Measurements from ENCODE around the gene ZNF593OS.
A peak's percentile ranks its signal among the peaks of the same experiment; 100 is the strongest.

The ZNF593OS gene

GRCh38 chr1:26158908-26159742, 12.5 kb downstream of the ZNF593OS start, which contains the start of gene FAM110D:
Gene FAM110D (plus strand): TSS chr1:26159079. CDS start chr1:26161292, 2,213 bp downstream.
- no peak for DNase-seq

- no peak for DNase-seq
Measured at GRCh38 chr1:26158271-26158907, 13.2 kb downstream of the ZNF593OS start.

- no peak for DNase-seq
Measured at GRCh38 chr1:26156285-26157038, 15.2 kb downstream of the ZNF593OS start.

DNA sequence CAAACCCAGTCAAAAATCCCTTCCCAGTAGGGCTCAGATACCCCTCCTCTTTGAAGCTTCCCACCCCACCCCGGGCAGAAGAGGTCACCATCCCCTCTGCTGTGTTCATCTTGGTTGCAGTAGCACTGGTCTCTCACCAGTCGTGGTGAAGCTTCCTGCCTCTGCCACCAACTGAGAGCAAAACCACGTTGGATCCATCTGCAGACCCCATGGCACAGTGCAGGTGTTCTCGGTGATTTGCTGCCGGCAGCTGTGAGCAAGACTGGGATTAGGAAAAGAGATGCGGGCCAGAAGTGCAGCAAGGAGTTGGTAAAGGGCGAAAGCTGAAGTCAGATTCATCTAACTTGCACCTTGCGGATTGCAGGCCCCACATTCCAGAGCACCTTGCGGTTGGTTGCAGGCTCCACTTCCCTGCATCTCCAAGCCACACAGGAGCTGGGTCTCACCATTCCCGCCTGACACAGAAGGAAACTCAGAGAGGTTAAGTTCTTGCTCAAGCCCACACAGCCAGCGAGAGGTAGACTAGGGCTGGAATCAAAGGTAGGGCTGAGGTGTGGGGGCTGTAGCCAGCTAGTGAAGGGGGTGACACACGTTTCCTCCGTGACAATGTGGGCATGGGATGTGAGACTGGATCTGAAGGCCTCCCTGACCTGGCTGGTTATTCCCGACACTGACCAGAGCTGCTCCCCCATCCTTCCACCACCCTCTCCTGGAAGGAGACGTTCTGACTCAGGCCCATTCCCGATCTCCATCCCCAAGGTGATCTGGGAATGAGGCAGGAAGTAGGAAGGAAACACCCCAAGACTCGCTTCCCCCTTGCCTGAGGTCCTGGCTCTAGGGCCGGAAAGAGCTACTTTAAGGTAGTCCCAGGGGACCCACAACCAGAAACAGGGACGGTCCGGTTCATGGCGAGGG, 16.0 kb downstream of the ZNF593OS start:
- no peak for DNase-seq

GRCh38 chr1:26154750-26155149, 16.9 kb downstream of the ZNF593OS start:
- no peak for DNase-seq

- no peak for DNase-seq
Measured at GRCh38 chr1:26153966-26154532, 17.6 kb downstream of the ZNF593OS start.

DNA sequence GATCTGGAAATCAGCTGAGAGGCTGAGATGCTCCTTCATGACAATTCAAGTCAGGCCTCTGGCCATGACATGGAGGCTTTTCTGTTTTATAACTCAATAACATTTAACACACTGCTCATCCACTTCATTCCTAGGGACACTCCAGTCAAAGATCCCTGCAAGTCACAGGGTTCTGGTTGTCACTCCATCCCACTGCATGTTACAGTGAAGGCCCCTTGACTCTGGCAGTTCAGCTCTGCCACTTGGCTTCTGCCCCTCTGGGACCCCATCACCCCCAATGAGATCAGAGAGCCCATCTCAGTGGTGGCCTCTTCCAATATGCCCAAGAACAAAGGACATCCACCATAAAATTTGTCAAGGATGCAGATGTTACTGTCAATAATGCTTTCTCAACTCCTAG, 22.7 kb downstream of the ZNF593OS start:
- peak; percentile 26 for DNase-seq

- DNase-seq, result no peak
Measured at GRCh38 chr1:26145960-26146294, 25.7 kb downstream of the ZNF593OS start.

- peak; percentile 87 for DNase-seq
Measured at GRCh38 chr1:26145041-26145959, 26.3 kb downstream of the ZNF593OS start.

DNA sequence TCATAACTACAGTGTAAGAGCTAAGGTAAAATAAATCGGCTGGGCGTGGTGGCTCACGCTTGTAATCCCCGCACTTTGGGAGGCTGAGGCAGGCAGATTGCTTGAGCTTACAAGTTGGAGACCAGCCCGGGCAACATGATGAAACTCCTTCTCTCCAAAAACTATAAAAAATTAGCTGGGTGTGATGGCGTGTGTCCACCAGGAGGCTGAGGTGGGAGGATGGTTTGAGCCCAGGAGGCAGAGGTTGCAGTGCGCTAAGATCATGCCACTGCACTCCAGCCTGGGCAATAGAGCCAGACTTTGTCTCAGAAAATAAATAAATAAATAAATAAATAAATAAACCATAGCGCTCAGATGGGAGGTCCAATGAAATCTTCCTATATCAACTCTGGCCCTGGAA, 29.5 kb downstream of the ZNF593OS start:
- DNase-seq, result peak; percentile 21

DNA sequence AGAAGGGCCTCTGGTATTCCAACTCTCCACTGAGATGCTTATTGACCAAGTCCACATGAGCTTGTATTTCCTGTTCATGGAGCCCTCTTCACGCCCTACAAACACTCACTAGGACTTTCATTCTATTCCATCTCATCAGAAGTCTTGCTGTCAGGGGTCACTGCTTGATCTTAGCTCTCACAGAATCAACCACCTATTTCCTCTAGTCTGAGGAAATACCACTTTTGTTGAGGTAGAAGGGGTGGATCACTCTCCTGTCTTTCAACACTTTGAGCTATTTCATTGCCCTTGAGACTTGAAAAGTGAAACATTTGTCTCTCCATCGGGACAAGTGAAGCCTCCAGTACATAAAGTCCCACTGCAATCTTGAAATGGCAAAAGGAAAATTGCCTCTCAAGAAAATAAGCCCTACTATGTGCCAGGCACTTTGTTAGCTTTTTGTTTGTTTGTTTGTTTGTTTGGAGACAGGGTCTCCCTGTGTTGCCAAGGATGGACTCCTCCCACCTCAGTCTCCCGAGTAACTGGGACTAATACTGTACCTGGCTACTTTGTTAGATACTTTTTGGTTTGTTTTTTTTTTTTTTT, 32.6 kb downstream of the ZNF593OS start:
- no peak for DNase-seq

DNA sequence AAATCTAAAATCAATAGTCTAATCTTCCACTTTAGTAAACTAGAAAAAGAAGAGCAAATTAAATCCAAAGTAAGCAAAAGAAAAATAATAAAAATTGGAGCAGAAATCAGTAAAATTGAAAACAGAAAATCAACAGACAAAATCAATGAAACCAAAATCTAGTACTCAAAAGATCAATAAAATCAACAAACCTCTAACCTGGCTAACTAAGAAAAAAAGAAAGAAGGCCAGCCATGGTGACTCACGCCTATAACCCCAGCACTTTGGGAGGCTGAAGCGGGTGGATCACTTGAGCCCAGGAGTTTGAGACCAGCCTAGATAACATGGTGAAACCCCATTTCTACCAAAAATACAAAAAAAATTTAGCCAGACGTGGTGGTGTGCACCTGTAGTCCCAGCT, 37.2 kb downstream of the ZNF593OS start:
- no peak for DNase-seq

GRCh38 chr1:26132834-26133167, 38.8 kb downstream of the ZNF593OS start:
- no peak for DNase-seq

DNA sequence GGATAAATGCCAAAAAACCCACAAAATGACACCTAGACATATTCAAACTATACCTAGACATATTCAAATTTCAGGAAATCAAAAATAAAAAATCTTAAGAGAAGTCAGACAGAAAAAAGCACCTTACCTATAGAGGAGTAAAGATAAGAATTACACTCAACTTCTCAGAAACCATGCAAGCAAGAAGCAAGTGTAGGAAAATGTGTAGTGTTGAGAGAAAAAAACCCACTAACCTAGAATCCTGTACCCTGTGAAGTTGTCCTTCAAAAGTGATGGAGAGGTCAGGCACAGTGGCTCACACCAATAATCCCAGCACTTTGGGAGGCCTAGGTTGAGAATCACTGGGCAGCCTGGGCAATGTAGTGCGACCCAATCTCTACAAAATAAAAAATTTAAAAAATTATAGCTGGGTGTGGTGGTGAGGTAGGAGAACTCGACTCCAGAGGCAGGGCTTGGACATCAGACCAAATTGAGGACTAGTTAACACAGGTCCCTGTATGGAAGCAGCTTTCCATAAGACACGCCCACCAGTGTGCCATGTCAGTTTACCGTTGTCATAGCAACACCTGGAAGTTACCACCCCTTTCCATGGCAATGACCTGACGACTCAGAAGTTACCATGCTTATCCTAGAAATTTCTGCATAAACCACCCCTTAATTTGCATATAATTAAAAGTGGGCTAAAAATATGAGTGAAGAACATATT, 39.4 kb downstream of the ZNF593OS start:
- no peak for DNase-seq

- DNase-seq, result no peak
Measured at GRCh38 chr1:26130695-26131094, 40.9 kb downstream of the ZNF593OS start.

DNA sequence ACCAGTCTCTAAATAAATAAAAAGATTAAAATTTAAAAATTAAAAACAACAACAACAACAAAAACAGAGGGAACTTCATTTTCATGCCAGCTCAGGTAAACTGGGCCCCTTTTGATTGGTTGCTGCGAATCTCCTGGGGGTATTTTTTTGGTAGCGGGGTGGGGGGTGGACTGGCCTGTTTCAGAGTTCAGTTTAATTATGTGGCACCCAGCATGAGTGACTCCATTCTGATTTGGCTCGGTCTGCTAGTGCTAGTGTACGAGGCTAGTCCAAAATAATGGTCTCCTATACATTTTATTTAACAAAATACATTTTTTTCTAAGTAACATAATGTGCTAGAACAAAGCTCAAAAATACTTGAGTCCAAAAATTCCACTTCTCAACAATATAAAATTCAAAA, 41.9 kb downstream of the ZNF593OS start:
- DNase-seq, result no peak

GRCh38 chr1:26127235-26128163, 44.1 kb downstream of the ZNF593OS start:
- DNase-seq, result no peak

- DNase-seq, result no peak
Measured at GRCh38 chr1:26126321-26127084, 45.1 kb downstream of the ZNF593OS start.

All from activated CD8-positive, alpha-beta memory T cell treated with anti-CD3 and anti-CD28 coated beads for 24 hours (primary cell).